ENCODE results near the gene ANKS4B.

GRCh38 chr16:21262779-21263639 lies 29.5 kb downstream of the ANKS4B start:
- TF ChIP-seq REST (IDR thresholded peaks at IDR 0.05) (no peak), CTCF (IDR thresholded peaks at IDR 0.05; ENCODE audit: low read depth, low read length, missing input control) (no peak), YY1 (IDR thresholded peaks at IDR 0.05) (no peak), RAD21 (IDR thresholded peaks at IDR 0.05) (no peak)
